Measurements from ENCODE around the gene TRPM2. TPM values are rescaled to one million over a fixed set of nuclear protein-coding genes. Genes with fewer than 3 reads are reported as not detected.

The TRPM2 gene
- total RNA-seq, 1 experiment from 2014 or later, result not detected

DNA sequence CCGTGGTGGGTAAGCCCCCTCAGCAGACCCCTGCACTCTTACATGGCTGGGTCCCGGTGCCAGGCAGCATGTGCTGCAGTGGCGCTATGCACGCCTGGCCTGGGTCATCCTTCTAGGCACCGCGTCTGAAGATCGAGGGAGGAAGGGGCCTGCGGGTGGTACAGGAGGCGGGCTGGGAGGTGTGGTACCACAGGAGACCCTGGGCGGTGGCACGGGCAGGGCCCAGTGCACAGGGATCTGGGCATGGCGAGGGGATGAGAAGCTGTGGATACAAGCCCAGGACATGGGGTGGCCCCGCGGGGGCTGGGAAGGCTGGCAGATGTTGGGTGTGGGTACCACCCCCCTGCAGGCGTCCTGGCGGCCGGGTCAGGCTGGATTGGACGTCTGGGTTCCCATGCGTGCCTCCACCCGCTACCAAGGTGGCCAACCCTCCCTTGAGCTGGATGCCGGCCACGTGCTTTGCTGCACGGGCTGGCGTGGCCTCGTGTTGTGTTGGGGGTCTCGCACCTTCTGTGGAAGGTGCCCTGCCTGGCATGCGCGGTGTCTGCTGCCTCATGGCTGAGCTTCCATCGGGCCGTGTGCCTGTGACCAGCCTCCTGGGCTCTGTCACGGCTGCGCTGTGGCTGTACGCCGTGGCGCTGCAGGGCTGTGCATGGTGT lies 33.9 kb upstream of the TRPM2 start:
- in situ Hi-C loops (cut with HindIII; ENCODE audit: low pct_unique_long_range_greater_than_20kb, low sequenced_read_pairs), result no loop called here
- no peak for DNase-seq (ENCODE audit: low read depth)

DNA sequence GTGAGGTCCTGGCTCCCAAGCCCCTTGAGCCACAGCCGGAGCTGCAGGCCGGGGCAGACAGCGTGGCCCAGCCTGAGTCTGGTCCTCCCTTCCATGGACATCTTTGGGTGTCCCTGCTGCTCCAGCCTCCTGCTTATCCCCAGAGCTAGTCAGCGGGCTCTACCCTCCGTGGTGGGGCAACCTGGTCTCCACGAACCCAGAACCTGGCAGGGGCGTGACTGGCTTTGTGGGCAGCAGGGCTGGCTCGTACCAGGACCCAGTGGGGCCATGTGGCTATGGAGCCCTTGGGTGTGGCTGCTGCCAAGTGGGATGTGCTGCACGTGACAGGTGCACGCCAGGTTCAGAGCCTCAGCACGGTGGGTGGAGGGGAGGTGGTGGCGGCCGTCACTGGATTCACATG lies 32.6 kb upstream of the TRPM2 start:
- no peak for DNase-seq (ENCODE audit: low read depth)
- in situ Hi-C loops (cut with HindIII; ENCODE audit: low pct_unique_long_range_greater_than_20kb, low sequenced_read_pairs), result no loop called here

- in situ Hi-C loops (cut with HindIII; ENCODE audit: low pct_unique_long_range_greater_than_20kb, low sequenced_read_pairs), result no loop called here
- no peak for DNase-seq (ENCODE audit: low read depth)
Measured at GRCh38 chr21:44321846-44322450, 31.5 kb upstream of the TRPM2 start.

- in situ Hi-C loops (cut with HindIII; ENCODE audit: low pct_unique_long_range_greater_than_20kb, low sequenced_read_pairs), result no loop called here
Measured at GRCh38 chr21:44322621-44323325, 30.6 kb upstream of the TRPM2 start.

DNA sequence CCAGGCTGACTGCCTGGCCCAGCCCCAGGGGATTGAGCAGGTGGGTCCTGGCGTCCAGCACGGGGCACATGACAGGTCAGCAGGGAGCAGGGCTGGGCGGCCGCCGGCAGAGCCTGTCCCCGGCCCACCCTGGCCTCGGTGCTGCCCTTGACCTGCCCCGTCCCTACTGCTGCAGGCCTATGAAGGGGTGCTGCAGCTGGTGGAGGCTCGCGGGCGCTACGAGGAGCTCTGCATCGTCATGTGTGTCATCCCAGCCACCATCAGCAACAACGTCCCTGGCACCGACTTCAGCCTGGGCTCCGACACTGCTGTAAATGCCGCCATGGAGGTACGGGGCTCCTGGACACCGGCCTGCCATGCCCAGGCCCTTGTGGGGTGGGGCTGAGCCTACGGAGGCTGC lies 29.8 kb upstream of the TRPM2 start:
- in situ Hi-C loops (cut with HindIII; ENCODE audit: low pct_unique_long_range_greater_than_20kb, low sequenced_read_pairs), result no loop called here

More at GRCh38 chr21:44322621-44323325, 30.6 kb upstream of the TRPM2 start:
- no peak for DNase-seq (ENCODE audit: low read depth)

GRCh38 chr21:44324106-44324853 lies 29.1 kb upstream of the TRPM2 start:
- no peak for DNase-seq (ENCODE audit: low read depth)
- in situ Hi-C loops (cut with HindIII; ENCODE audit: low pct_unique_long_range_greater_than_20kb, low sequenced_read_pairs), result no loop called here

More for the DNA sequence above, 29.8 kb upstream of the TRPM2 start:
- no peak for DNase-seq (ENCODE audit: low read depth)

- in situ Hi-C loops (cut with HindIII; ENCODE audit: low pct_unique_long_range_greater_than_20kb, low sequenced_read_pairs), result no loop called here
Measured at GRCh38 chr21:44324854-44325107, 28.6 kb upstream of the TRPM2 start.

DNA sequence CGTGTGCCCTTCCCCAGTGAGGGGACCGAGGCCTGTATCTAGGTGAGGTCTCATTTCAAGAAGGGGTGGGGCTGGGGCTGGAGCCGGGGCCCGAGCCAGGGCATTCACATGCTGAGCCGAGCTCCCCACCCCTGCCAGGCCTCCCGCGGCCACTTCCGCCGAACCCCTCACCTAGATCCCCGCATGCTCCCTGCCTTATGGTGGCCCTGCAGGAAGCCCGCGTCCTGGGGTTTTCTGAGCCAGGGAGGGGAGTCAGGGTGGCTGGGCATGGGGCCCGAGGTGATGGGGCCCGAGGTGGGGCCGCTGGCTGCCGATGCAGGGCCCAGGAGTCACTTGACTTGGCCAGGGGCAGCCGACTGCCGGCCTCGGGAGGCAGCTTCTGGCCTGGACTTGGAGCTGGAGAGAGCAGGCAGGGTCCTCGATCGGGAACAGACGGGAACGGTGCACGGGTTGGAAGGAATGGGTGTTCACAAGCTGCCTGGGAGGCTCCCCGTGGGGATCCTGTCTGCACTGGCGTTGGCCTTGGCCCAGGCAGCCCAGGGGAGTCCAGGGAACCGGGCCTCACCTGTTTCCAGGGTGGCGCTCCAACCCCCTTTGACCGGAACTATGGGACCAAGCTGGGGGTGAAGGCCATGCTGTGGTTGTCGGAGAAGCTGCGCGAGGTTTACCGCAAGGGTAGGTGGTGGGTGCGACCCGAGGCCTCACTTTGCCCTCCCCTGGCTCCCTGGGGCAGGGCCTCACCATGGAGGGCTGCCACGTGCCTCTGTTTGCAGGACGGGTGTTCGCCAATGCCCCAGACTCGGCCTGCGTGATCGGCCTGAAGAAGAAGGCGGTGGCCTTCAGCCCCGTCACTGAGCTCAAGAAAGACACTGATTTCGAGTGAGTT lies 27.8 kb upstream of the TRPM2 start:
- no peak for DNase-seq (ENCODE audit: low read depth)
- in situ Hi-C loops (cut with HindIII; ENCODE audit: low pct_unique_long_range_greater_than_20kb, low sequenced_read_pairs), result no loop called here

More at GRCh38 chr21:44324854-44325107, 28.6 kb upstream of the TRPM2 start:
- no peak for DNase-seq (ENCODE audit: low read depth)

DNA sequence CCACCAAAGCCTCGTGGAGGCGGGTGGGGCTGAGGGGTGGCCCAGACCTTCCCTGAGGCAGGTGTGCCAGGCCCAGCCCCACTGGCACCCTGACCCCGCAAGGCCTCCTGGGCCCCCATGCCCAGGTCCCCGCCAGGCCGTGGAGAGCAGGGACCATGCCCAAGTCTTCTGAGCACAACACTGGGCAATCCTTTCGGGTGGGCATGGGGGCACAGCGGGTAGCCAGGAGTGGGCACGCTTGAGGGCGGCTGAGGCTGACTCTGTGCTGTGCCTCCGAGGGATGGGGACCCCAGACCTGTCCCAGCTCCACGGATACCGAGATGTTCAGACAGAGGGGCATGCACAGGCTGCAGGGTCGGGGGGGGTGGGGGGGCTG lies 27.2 kb upstream of the TRPM2 start:
- in situ Hi-C loops (cut with HindIII; ENCODE audit: low pct_unique_long_range_greater_than_20kb, low sequenced_read_pairs), result no loop called here
- DNase-seq (ENCODE audit: low read depth), result no peak

GRCh38 chr21:44326716-44327602 lies 26.5 kb upstream of the TRPM2 start:
- in situ Hi-C loops (cut with HindIII; ENCODE audit: low pct_unique_long_range_greater_than_20kb, low sequenced_read_pairs), result no loop called here
- DNase-seq (ENCODE audit: low read depth), result no peak

- no peak for DNase-seq (ENCODE audit: low read depth)
- in situ Hi-C loops (cut with HindIII; ENCODE audit: low pct_unique_long_range_greater_than_20kb, low sequenced_read_pairs), result no loop called here
Measured at GRCh38 chr21:44327603-44327974, 25.8 kb upstream of the TRPM2 start.

DNA sequence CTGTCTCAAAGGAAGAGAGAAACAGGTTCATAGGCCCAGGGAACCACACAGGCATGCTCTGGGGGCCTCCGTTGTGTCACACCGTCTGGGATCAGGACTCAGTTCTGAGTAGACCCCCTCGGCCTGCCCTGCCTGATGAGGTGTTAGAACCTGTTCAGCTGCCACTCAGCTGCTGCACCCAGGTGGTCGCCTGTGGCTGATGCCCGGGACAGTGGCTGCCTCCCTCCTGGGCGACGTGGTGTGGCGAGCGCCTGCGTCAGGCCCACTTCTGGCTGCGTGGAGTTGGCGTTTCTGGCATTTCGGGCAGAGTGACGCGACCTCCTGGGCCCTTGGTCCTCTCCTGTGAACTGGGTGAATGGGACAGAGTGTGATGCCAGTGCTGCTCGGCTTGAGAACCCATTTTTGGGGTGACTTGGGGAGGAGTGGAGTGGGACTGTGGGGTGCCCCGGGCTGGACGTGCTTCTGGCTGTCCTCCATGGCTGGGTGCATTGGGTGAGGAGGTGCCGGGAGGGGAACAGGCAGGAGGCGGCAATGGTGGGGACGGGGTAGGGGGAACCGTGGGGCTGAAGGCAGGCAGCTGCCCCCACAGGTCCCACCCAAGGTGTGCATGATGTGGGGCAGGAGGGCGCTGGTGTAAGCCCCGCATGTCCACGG lies 25.1 kb upstream of the TRPM2 start:
- in situ Hi-C loops (cut with HindIII; ENCODE audit: low pct_unique_long_range_greater_than_20kb, low sequenced_read_pairs), result no loop called here
- no peak for DNase-seq (ENCODE audit: low read depth)

DNA sequence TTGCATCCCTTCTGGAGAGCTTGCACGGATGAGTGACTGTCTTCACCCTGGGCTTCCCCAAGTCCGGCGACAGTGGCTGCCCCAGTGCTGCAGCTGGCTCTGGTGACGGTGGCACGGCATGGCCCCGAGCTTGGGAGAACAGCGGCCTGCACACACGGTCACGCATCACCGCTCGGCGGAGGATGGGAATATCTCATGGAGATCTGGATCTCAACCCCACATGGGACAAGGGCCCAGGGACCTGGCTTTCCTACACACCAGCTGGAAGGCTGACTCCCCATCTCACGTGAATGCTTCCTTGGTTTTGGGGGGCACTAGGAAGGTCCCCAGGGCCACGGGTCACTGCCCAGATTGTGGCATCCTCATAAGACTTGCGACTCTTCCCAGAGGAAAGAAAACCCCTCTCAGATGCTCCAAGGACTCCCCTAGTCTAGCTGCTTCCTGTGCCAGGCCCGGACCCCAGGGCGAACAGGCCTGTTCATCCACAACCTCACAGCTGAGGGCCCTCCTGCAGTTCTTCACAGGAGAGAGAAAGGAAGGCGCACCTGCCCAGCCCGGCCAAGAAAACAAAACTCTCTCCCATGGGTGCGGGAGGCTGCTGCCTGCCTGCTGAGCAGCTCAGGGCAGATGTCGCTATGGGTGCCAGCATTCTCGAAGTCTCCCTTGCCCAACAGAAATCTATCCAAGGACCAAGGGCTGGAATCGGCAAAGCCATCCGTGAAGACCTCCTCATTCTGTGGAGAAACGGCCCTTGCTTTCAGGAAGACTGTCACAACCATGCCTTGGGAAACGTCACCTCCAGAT lies 24.1 kb upstream of the TRPM2 start:
- DNase-seq (ENCODE audit: low read depth), result peak; percentile 69
- in situ Hi-C loops (cut with HindIII; ENCODE audit: low pct_unique_long_range_greater_than_20kb, low sequenced_read_pairs), result no loop called here

DNA sequence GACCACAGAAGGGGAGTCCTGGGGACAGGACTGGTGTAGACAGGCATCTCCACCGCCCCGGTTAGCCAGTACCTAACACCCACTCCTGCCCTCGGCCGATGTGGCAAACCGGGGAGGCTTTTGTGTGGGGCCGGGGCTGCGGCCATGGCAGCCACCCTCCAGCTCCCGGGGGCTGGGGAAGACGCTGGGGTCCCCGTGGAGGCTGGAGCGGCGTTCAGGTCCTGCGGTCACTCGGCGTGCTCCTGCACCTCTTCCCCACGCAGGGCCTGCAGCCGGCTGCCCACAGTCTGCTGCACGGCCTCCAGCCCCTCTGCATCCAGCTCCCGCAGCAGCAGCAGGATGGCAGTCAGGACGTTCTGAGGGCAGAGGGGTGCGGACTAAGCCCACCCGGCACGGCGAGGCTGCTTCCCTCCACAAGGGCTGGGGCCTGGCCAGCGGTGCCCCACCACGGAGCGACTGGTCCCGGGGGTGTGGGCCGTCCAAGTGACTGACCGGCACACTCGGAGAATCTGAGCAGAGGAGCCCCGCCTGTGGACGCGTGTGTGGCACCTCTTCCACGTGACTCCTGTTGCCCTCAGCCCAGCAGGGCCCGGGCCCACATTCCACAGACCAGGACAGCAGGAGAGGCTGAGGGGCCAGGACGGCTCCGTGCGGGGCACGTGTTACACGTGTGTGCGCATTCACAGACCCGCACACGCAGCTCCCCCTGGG lies 23.3 kb upstream of the TRPM2 start:
- in situ Hi-C loops (cut with HindIII; ENCODE audit: low pct_unique_long_range_greater_than_20kb, low sequenced_read_pairs), result no loop called here

GRCh38 chr21:44330698-44331097 lies 22.7 kb upstream of the TRPM2 start:
- in situ Hi-C loops (cut with HindIII; ENCODE audit: low pct_unique_long_range_greater_than_20kb, low sequenced_read_pairs), result no loop called here
- no peak for DNase-seq (ENCODE audit: low read depth)

More for the DNA sequence above, 23.3 kb upstream of the TRPM2 start:
- DNase-seq (ENCODE audit: low read depth), result no peak

GRCh38 chr21:44331209-44331608 lies 22.2 kb upstream of the TRPM2 start:
- no peak for DNase-seq (ENCODE audit: low read depth)
- in situ Hi-C loops (cut with HindIII; ENCODE audit: low pct_unique_long_range_greater_than_20kb, low sequenced_read_pairs), result no loop called here
